OCI-LY1 (cell line): ENCODE results near the gene FNIP2.

Experiments
- EZH2 ChIP-seq: fragments of 200-600 bp; sonication (generic), shearing (Covaris generic); IDR thresholded peaks from 2 replicates; pipeline ENCODE4 v1.8.0; 2017; ENCODE audit warnings: borderline replicate concordance, mixed run types, mild to moderate bottlenecking, antibody characterized with exemption, low read length, moderate library complexity, mixed read lengths
- TF ChIP-seq, protein P1 (sequence below): fragments of 200-600 bp; sonication (generic), shearing (Covaris generic); IDR thresholded peaks from 2 replicates; pipeline ENCODE4 v1.5.1; 2017; ENCODE audit warnings: mild to moderate bottlenecking, antibody characterized with exemption, low read length, moderate library complexity, mixed read lengths

DNA sequence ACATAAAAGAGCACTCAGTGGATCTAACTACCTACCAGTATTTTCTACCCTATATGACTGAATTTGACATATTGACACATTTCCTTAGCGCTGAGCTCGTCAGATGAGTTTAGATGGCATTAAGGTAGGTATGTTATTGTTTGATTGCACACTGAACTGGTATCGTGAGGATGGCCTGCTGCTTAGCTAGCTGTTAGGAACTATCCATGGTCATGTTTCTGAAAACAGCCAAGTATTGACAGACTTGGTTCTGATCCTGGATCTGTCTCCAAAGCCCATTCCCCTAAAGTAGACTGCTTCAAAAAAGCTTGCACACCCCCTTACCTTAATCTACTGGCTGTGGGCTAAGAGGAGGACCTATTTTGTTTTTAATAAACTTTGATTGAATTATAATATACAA, 32.9 kb downstream of the FNIP2 start:
- TF ChIP-seq, protein P1, sequence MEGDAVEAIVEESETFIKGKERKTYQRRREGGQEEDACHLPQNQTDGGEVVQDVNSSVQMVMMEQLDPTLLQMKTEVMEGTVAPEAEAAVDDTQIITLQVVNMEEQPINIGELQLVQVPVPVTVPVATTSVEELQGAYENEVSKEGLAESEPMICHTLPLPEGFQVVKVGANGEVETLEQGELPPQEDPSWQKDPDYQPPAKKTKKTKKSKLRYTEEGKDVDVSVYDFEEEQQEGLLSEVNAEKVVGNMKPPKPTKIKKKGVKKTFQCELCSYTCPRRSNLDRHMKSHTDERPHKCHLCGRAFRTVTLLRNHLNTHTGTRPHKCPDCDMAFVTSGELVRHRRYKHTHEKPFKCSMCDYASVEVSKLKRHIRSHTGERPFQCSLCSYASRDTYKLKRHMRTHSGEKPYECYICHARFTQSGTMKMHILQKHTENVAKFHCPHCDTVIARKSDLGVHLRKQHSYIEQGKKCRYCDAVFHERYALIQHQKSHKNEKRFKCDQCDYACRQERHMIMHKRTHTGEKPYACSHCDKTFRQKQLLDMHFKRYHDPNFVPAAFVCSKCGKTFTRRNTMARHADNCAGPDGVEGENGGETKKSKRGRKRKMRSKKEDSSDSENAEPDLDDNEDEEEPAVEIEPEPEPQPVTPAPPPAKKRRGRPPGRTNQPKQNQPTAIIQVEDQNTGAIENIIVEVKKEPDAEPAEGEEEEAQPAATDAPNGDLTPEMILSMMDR: no peak
- TF ChIP-seq EZH2: no peak
